ENCODE data around the gene SP3. TPM values are rescaled to one million over a fixed set of nuclear protein-coding genes. Genes with fewer than 3 reads are reported as not detected.

Gene SP3
- total RNA-seq, 6 experiments from 2014 or later = 28.4 to 36.5 (median 32.4) TPM

GRCh38 chr2:174012347-174013314, 47.5 kb upstream of the SP3 start:
- WGBS (ENCODE audit: insufficient coverage, low coverage, low lambda C conversion rate, missing lambda C conversion rate) = 52% methylated on average over 25 of the region's 56 CpGs
- H3K9me3 ChIP-seq = no peaks in the 10 kb centered on the region
- peak overlapping the region; percentile 44 to 72 (median 71) for H3K27ac ChIP-seq
- ATAC-seq = peak; percentile 76 to 84 (median 80)
- no peaks in the 10 kb centered on the region for H3K27me3 ChIP-seq
- H3K36me3 ChIP-seq = no peaks in the 10 kb centered on the region
- TF ChIP-seq CTCF (IDR thresholded peaks at IDR 0.05) (no peak), POLR2A (IDR thresholded peaks at IDR 0.05) (no peak)
- intact Hi-C loops (cut with DNase I) = no loop called here
- peak overlapping the region; percentile 13 to 42 (median 20) for H3K4me3 ChIP-seq
- DNase-seq = peak in 2 of 3 donors; percentile 50 to 72
- peaks cover 0 to 3% (median 1%) of the 10 kb centered on the region in 4 donors for H3K4me1 ChIP-seq

DNA sequence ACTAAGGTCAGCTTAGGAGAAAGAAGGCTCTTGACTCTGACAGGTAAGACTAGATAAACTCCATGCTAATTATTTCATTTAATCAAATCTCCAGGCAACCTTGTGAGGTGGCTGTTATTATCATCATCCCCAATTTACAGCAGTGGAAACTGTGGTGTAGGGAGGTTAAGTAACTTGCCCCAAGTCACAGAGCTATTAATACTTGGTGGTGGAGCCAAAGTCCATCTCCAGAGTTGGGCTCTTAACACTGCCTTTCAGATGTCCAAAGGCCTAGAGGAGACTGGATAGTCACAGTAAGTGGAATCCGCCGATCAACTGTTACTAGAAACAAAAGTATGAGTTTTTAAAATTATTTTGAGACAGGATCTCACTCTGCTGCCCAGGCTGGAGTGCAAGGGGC, 46.6 kb upstream of the SP3 start:
- H3K4me1 ChIP-seq = peaks cover 0 to 3% (median 1%) of the 10 kb centered on the region in 4 donors
- WGBS (ENCODE audit: insufficient coverage, low coverage, low lambda C conversion rate, missing lambda C conversion rate) = no CpG with 5 or more reads among the region's 2 CpGs
- TF ChIP-seq CTCF (IDR thresholded peaks at IDR 0.05) (no peak), POLR2A (IDR thresholded peaks at IDR 0.05) (no peak)
- no peak for DNase-seq
- no peaks in the 10 kb centered on the region for H3K36me3 ChIP-seq
- intact Hi-C loops (cut with DNase I) = no loop called here
- no peak for ATAC-seq
- H3K27me3 ChIP-seq = no peaks in the 10 kb centered on the region
- no peak overlapping the region for H3K27ac ChIP-seq
- H3K9me3 ChIP-seq = no peaks in the 10 kb centered on the region
- H3K4me3 ChIP-seq = no peak overlapping the region

- no peaks in the 10 kb centered on the region for H3K9me3 ChIP-seq
- DNase-seq = no peak
- H3K36me3 ChIP-seq = no peaks in the 10 kb centered on the region
These were observed 46.0 kb upstream of the SP3 start for GRCh38 chr2:174011173-174011572.

GRCh38 chr2:174009488-174010223, 44.5 kb upstream of the SP3 start:
- Histone ChIP-seq H3K9me3 (no peaks in the 10 kb centered on the region), H3K4me1 (peaks cover 0 to 3% (median 1%) of the 10 kb centered on the region in 4 donors), H3K27ac (no peak overlapping the region), H3K4me3 (no peak overlapping the region), H3K36me3 (no peaks in the 10 kb centered on the region), H3K27me3 (no peaks in the 10 kb centered on the region)
- no peak for DNase-seq
- intact Hi-C loops (cut with DNase I) = loop anchor here in 1 of 2 donors (10.0 kb wide), 1 partner anchor 125 kb away; no protein-coding TSS in a partner anchor
- ATAC-seq = no peak
- 80% methylated on average over 3 of the region's 3 CpGs for WGBS (ENCODE audit: insufficient coverage, low coverage, low lambda C conversion rate, missing lambda C conversion rate)
- TF ChIP-seq CTCF (IDR thresholded peaks at IDR 0.05) (no peak), POLR2A (IDR thresholded peaks at IDR 0.05) (no peak)

More at GRCh38 chr2:174011173-174011572, 46.0 kb upstream of the SP3 start:
- H3K27me3 ChIP-seq = no peaks in the 10 kb centered on the region
- H3K27ac ChIP-seq = no peak overlapping the region
- TF ChIP-seq CTCF (IDR thresholded peaks at IDR 0.05) = no peak
- H3K4me3 ChIP-seq = no peak overlapping the region
- intact Hi-C loops (cut with DNase I) = no loop called here
- no peak for ATAC-seq
- H3K4me1 ChIP-seq = peaks cover 0 to 3% (median 1%) of the 10 kb centered on the region in 4 donors

Data from right lobe of liver (tissue), 6 donors.